K562 (cell line): ENCODE results near the gene ZNF805. TPM values are rescaled to one million over a fixed set of nuclear protein-coding genes. Genes with fewer than 3 reads are reported as not detected.

Experiments used
- ARID3B ChIP-seq: fragments of 250-450 bp; sonication (Bioruptor Pico); IDR thresholded peaks from 2 replicates; pipeline ENCODE4 v1.4.0; 2020; ENCODE audit warnings: borderline replicate concordance
- CBX8 ChIP-seq: fragments of 200-600 bp; sonication (generic); IDR thresholded peaks from 2 replicates; pipeline ENCODE4 v1.6.1; 2012; ENCODE audit warnings: borderline replicate concordance, mixed run types, low read depth, mild to moderate bottlenecking, moderate library complexity, mixed read lengths, low read length, control low read depth, inconsistent platforms; ENCODE audit not compliant: poor library complexity, severe bottlenecking; ENCODE audit errors: extremely low read depth
- CREBBP ChIP-seq: IDR thresholded peaks from one replicate; pipeline ENCODE4 v1.6.1; 2012; ENCODE audit warnings: low read depth, mild to moderate bottlenecking, control low read depth, inconsistent platforms, low read length
- EGR1 ChIP-seq: fragments of 450-650 bp; conservative IDR thresholded peaks from 2 replicates; pipeline ENCODE4 v1.6.1; 2017; ENCODE audit warnings: mild to moderate bottlenecking
- FOSL1 ChIP-seq: fragments of 200-800 bp; sonication (Bioruptor generic); conservative IDR thresholded peaks from 2 replicates; pipeline ENCODE4 v1.6.1; 2016; ENCODE audit warnings: missing genetic modification characterization, missing compliant biosample characterization
- NELFE ChIP-seq: IDR thresholded peaks from 2 replicates; pipeline ENCODE4 v1.6.1; 2011; ENCODE audit warnings: mild to moderate bottlenecking; ENCODE audit not compliant: insufficient read depth, insufficient read length
- NR3C1 ChIP-seq: sonication (generic); formaldehyde crosslinking; IDR thresholded peaks from 2 replicates; pipeline ENCODE4 v1.8.1; 2022; ENCODE audit warnings: missing genetic modification reagents
- PCBP1 ChIP-seq: fragments of 200-400 bp; formaldehyde crosslinking; IDR thresholded peaks from 2 replicates; pipeline ENCODE4 v1.6.1; 2018; ENCODE audit warnings: mild to moderate bottlenecking, low read depth, low read length; ENCODE audit not compliant: poor library complexity, severe bottlenecking
- POLR2A ChIP-seq: fragments of 450-650 bp; conservative IDR thresholded peaks from 2 replicates; pipeline ENCODE4 v1.6.1; 2016
- RB1 ChIP-seq: fragments of 450-650 bp; IDR thresholded peaks from 2 replicates; pipeline ENCODE4 v1.6.1; 2017; ENCODE audit warnings: low read depth, mild to moderate bottlenecking
- RBM14 ChIP-seq: fragments of 200-400 bp; formaldehyde crosslinking; IDR thresholded peaks from 2 replicates; pipeline ENCODE4 v1.6.1; 2018; ENCODE audit warnings: low read depth, mild to moderate bottlenecking, low read length, moderate library complexity, borderline replicate concordance; ENCODE audit not compliant: insufficient read depth
- RBM34 ChIP-seq: fragments of 200-400 bp; formaldehyde crosslinking; IDR thresholded peaks from 2 replicates; pipeline ENCODE4 v1.6.1; 2018; ENCODE audit warnings: low read length, borderline replicate concordance; ENCODE audit not compliant: insufficient read depth
- RREB1 ChIP-seq: fragments of 250-450 bp; sonication (Bioruptor Pico); IDR thresholded peaks from 2 replicates; pipeline ENCODE4 v1.4.0; 2020
- ZNF143 ChIP-seq: sonication (generic); formaldehyde crosslinking; IDR thresholded peaks from 2 replicates; pipeline ENCODE4 v1.9.0; 2022; ENCODE audit warnings: mild to moderate bottlenecking, missing genetic modification reagents
- ZNF644 ChIP-seq: fragments of 200-800 bp; sonication (Bioruptor generic); IDR thresholded peaks from 2 replicates; pipeline ENCODE4 v1.6.1; 2016; ENCODE audit warnings: low read depth, missing genetic modification characterization, missing compliant biosample characterization
- polyA plus RNA-seq, 8 experiments: library from polyadenylated mRNA; depleted of rRNA in 4 of 8; stranded (reverse) in 5 of 8; unstranded in 3 of 8; fragments of >200 nt; fragmentation: Nextera tagmentation in 2 of 8; fragmentation: Illumina TruSeq in 1 of 8; extraction: Ambion mirVana in 2 of 8; extraction: Trizol in 1 of 8; gene quantifications; 2 replicates each; pipeline versions ENCODE4 v1.2.1 to v1.2.3, GENCODE V29; 2011 to 2014; ENCODE audit warnings: inconsistent platforms in 1 of 8, missing spikeins in 1 of 8
- total RNA-seq, 7 experiments: library from RNA; depleted of rRNA in 6 of 7; stranded (reverse); fragments of >200 nt in 6 of 7; fragmentation: Illumina TruSeq in 2 of 7; extraction: Trizol in 2 of 7; gene quantifications; 2 replicates each; pipeline versions ENCODE4 v1.2.1 to v1.2.3, GENCODE V29; 2011 to 2021; ENCODE audit warnings: low replicate concordance in 1 of 7

Gene ZNF805
- total and polyA plus RNA-seq, 9 of the 15 experiments (the other 6 are each of a cell fraction or from before 2014, with no cell fraction given) = 0.32 to 6.7 (median 3.9) TPM

DNA sequence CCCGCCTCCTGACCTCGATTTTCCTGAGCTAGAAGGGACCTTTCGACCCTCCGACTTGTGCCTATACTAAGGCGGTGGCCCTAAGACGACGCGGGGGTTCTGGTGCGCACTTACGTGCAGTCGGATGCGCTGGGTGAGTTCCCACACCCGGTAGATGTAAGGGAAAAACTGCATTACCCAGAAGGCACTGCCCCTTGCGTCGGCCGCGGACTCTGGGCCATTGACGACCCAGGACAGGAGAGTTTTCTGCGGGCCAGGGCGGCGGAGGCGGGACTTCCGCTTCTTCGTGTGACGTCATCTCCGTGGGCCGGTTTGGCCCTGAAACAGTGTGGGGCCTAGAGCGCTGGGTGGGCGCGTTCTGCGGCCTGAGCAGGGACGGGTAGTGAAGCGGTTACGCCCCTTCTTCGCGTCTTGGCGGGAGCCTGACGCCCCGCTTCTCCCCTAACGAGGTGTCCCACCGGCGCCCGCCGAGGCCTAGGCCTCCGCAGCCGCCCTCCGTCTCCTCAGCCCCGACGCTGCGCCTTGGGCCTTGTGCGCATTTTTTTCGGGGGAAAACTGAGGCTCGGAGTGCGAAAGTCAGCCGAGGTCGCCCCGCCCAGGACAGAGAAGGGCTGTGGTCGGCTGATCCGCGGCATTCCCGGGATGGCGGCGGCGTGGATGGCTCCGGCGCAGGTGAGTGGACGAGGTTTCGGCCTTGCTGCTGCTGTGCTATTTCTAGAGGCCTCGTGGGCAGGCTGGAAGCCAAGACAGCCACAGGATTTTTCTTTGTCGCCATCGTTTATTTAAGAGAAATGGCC is 39.9 kb downstream of the ZNF805 start, which contains the start of gene ZNF460 (continued):
- peak; percentile 89 for TF ChIP-seq ZNF143 (CRISPR knock-in tag)
- TF ChIP-seq CBX8 = no peak
- TF ChIP-seq RB1 = peak; percentile 75
- TF ChIP-seq CREBBP = no peak
- 0 out of 2 replicates have a peak, but pooled peaks have one; percentile 4 for TF ChIP-seq FOSL1 (tag)
- no peak for TF ChIP-seq RBM34
- no peak for TF ChIP-seq NELFE
- TF ChIP-seq PCBP1 = peak; percentile 80
- TF ChIP-seq EGR1 = peak; percentile 51
- TF ChIP-seq NR3C1 = 0 out of 2 replicates have a peak, but pooled peaks have one; percentile 31
- no peak for TF ChIP-seq ZNF644
- peak; percentile 88 for TF ChIP-seq POLR2A
- TF ChIP-seq ARID3B (CRISPR knock-in tag) = no peak
- TF ChIP-seq RREB1 (CRISPR knock-in tag) = 0 out of 2 replicates have a peak, but pooled peaks have one; percentile 20
- TF ChIP-seq RBM14 = 0 out of 2 replicates have a peak, but pooled peaks have one; percentile 50
